Activated CD8-positive, alpha-beta memory T cell treated with anti-CD3 and anti-CD28 coated beads, Interleukin-2, amount 10 ng/mL, durations not matched to agents 7 days and 5 days (primary cell): ENCODE data around the gene HEPACAM2. TPM values are rescaled to one million over a fixed set of nuclear protein-coding genes. Genes with fewer than 3 reads are reported as not detected.

ENCODE experiments used
- ATAC-seq: fragments of 150-1000 bp; cut with Tn5 transposase; one replicate; pipeline ENCODE4 v1.10.0; 2021; ENCODE audit warnings: moderate library complexity
- CTCF ChIA-PET: fragments of 350-600 bp; sonication (Branson Sonifier 250); formaldehyde crosslinking; loops from one replicate; lab custom pipeline; 2021; ENCODE audit warnings: antibody characterized with exemption; lab: Charles Lee
- DNase-seq: peaks from one replicate; pipeline ENCODE4 v3.0.0-alpha.2; 2020
- H3K27ac Mint-ChIP-seq: one replicate; pipeline ENCODE4 v1.8.0; 2021; ENCODE audit warnings: mild to moderate bottlenecking, mixed read lengths
- H3K27me3 Mint-ChIP-seq: one replicate; pipeline ENCODE4 v1.8.0; 2021; ENCODE audit warnings: mixed read lengths
- H3K36me3 Mint-ChIP-seq: one replicate; pipeline ENCODE4 v1.8.0; 2021; ENCODE audit warnings: mild to moderate bottlenecking, mixed read lengths
- H3K4me1 Mint-ChIP-seq: one replicate; pipeline ENCODE4 v1.8.0; 2021; ENCODE audit warnings: mixed read lengths
- H3K4me3 Mint-ChIP-seq: one replicate; pipeline ENCODE4 v1.8.0; 2021; ENCODE audit warnings: mild to moderate bottlenecking, moderate library complexity, mixed read lengths
- H3K9me3 Mint-ChIP-seq: one replicate; pipeline ENCODE4 v1.8.0; 2022; ENCODE audit warnings: low read depth, mixed read lengths
- total RNA-seq, 2 experiments: library from RNA; stranded (reverse); gene quantifications; one replicate each; pipeline ENCODE4 v1.2.3, GENCODE V29; 2021

The HEPACAM2 gene
- total RNA-seq, 2 experiments from 2014 or later: not detected

DNA sequence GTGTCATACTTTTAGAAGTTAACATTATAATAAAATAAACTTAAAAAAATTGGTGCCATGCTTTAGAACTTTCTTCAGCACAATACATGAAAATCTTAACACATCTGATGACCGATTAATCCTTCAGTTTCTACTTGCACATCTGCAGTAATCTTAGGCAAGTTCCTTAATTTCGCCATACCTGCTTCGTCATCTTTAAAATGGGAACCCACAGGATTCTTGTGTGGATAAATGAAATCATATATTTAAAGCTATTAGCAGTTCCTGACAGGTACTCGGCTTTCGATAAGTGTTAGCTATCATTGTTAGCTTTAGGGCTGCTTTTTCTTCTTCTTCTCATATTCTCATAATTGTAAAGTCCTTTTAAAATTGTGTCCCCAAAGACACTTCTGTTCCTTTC lies 5.0 kb upstream of the HEPACAM2 start:
- Mint-ChIP-seq H3K9me3 (no peaks in the 10 kb centered on the region), H3K4me1 (peaks cover 25% of the 10 kb centered on the region), H3K4me3 (peak overlapping the region; percentile 86), H3K27ac (peak overlapping the region; percentile 77), H3K36me3 (no peaks in the 10 kb centered on the region), H3K27me3 (no peaks in the 10 kb centered on the region)
- ATAC-seq (no peak), DNase-seq (no peak)
- CTCF ChIA-PET: interaction anchor here (1.0 to 3.2 kb wide), 6 partner anchors 9 to 1164 kb away, joined by 3 to 12 read pairs (median 4); partner anchors contain the start of genes COL1A2 and GATAD1

DNA sequence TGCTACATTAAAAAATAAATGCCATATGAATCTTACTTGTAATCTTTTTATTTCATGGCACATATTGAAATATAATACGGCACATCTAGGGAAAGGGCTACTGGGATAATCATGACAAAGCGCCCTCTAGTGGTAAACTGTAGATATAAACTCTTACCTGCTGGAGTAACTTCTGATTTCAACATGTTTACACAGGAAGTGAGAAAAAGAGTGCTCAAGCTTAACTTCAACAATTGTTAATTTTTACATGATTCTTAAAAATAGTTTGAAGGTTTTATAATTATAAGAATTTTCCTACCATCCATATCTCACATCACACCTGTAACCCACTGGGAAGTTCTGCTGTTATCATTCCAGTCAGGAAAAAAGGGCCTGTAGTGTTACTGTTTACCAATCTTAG lies 2.0 kb upstream of the HEPACAM2 start:
- Mint-ChIP-seq H3K36me3 (no peaks in the 10 kb centered on the region), H3K27ac (peak overlapping the region; percentile 25), H3K27me3 (peaks cover 7% of the 10 kb centered on the region), H3K9me3 (no peaks in the 10 kb centered on the region), H3K4me3 (no peak overlapping the region), H3K4me1 (peaks cover 20% of the 10 kb centered on the region)
- CTCF ChIA-PET: interaction anchor here (1.0 to 2.1 kb wide), 6 partner anchors 11 to 608 kb away, joined by 3 to 8 read pairs (median 4); no protein-coding TSS in a partner anchor
- DNase-seq: no peak
- no peak for ATAC-seq

DNA sequence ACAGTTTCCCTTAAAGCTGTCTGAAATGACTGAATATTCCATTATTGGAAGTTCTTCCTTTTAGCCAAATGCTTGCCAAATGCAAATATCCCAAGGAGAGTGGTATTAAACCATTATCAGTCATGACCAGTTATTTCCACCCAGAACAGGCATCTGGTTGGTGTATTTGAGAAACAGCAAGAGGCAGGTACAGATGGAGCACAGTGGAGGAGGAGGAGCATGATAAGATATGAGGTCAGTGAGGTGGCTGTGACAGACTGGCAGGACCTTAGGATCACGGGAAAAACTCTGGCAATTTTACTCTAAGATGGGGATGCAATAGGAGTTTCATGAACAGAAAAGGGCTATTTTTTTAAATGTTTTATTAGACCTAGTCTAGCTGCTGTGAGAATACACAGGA lies 6.4 kb downstream of the HEPACAM2 start:
- no peak for ATAC-seq
- CTCF ChIA-PET: no interaction called here

DNA sequence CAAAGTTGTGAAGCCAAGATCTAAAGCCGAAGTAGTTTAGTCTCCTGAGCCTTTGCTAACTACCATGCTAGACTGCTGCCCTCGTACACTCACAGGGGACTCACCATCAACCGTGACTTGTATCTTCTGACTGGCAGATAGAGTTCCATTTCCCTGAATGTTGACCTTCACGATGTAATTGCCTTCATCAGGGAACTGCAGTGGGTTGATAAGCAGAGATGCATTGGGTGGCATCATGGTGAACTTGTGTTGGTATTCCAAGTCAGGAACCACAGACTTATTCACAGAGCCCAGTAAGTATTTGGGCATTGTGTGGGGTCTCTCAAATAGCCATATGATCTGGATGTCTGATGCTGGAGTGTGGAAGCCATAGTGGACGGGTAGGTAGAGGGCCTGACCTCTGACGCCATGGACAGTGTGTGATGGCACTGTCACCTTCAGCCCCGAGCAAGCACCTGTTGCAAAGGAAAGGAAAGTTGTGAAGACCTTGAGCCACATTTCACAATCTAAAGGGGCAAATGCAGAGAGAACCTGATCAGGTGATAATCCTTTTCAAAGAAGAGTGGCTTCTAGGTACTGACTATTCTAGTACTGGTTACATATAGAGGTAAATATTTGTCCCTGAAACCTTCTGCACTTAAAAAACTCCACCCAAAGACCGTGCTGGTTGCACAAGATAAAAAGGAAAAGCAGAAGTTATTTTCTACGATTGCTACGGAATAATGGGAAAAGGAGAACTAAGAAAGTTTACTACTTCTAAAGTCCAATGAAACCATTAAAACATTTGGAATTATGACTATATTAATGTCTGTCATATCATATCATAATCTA lies 7.1 kb downstream of the HEPACAM2 start:
- CTCF ChIA-PET: no interaction called here

More for the DNA sequence above, 6.4 kb downstream of the HEPACAM2 start:
- Mint-ChIP-seq H3K4me1 (no peaks in the 10 kb centered on the region), H3K27ac (no peak overlapping the region), H3K36me3 (no peaks in the 10 kb centered on the region), H3K4me3 (no peak overlapping the region), H3K27me3 (peaks cover 41% of the 10 kb centered on the region), H3K9me3 (no peaks in the 10 kb centered on the region)
- DNase-seq: no peak

DNA sequence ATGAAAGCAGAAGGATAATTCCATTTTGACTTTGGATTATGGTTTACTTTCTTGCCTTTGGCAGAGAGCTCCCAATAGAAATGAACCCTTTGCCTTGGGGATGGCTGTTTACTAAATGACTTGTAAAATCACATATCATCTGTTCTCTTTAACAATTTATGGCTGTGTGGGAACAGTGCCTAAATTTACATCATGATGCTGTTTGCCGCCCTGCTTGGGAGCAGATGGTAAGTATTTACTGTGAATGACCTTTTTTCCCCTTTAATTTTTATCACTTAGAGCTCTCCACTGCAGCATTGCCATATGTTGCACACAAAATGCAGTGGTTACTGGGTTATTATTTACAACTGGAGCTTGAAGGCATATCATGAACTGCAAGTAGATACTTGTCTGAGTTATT lies 13.4 kb downstream of the HEPACAM2 start:
- Mint-ChIP-seq H3K36me3 (no peaks in the 10 kb centered on the region), H3K4me1 (no peaks in the 10 kb centered on the region), H3K27me3 (peaks cover 77% of the 10 kb centered on the region), H3K4me3 (no peak overlapping the region), H3K9me3 (no peaks in the 10 kb centered on the region), H3K27ac (no peak overlapping the region)
- no peak for ATAC-seq
- DNase-seq: no peak
- CTCF ChIA-PET: interaction anchor here (1.0 kb wide), 1 partner anchor 14 kb away, joined by 3 read pairs; no protein-coding TSS in a partner anchor

More for the DNA sequence above, 7.1 kb downstream of the HEPACAM2 start:
- Mint-ChIP-seq H3K4me1 (no peaks in the 10 kb centered on the region), H3K27me3 (peaks cover 45% of the 10 kb centered on the region), H3K27ac (no peak overlapping the region), H3K4me3 (no peak overlapping the region), H3K36me3 (no peaks in the 10 kb centered on the region), H3K9me3 (no peaks in the 10 kb centered on the region)
- ATAC-seq: no peak
- no peak for DNase-seq

DNA sequence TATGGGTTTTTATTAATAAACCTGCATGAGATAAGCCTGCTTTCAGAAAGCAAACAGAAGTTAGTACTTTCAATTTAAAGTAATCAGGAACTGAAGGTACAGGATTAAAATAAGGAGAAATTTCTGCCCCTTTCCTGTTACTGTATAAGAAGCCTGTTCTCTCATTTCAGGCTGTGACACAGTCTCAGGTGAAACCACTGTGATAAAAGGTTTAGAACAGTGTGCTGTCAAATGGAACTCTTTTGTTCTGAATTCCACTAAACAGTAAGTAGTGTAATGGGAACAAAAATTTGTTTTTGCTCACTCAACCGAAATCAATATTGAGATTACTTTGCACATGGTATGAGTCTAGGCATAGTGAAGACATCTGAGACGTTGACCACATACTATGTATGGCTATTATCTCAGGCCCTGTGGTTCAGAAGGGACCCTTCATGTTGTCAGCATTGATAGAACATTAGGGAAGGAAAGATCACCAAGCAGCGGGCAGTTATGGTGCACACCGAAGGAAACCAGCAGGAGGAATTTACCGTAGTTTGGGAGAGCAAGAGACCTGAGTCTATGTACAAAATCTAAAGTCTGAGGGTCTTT lies 14.9 kb downstream of the HEPACAM2 start:
- CTCF ChIA-PET: no interaction called here

DNA sequence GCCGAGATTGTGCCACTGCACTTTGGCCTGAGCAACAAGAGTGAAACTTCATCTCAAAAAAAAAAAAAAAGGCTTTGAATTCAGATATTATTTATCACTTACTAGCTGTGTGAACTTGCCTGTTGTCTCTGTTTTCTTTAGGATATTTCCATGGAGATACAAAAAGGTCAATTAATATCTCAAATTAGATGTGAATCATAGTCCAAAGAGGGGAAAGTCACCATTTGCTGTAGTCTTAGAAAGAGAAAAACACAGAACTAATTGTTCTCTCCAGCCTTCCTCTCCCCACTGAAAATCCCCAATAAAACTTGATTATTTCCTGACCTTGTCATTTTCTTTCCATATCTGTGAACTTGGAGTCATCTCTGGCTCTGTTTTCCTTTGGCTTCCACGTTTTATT lies 21.2 kb downstream of the HEPACAM2 start:
- no peak for ATAC-seq
- H3K27me3 Mint-ChIP-seq: peaks cover 66% of the 10 kb centered on the region
- H3K9me3 Mint-ChIP-seq: no peaks in the 10 kb centered on the region
- H3K27ac Mint-ChIP-seq: no peak overlapping the region
- no peaks in the 10 kb centered on the region for H3K36me3 Mint-ChIP-seq
- H3K4me3 Mint-ChIP-seq: no peak overlapping the region
- H3K4me1 Mint-ChIP-seq: no peaks in the 10 kb centered on the region
- CTCF ChIA-PET: no interaction called here
- no peak for DNase-seq

More for the DNA sequence above, 14.9 kb downstream of the HEPACAM2 start:
- no peaks in the 10 kb centered on the region for H3K4me1 Mint-ChIP-seq
- H3K27ac Mint-ChIP-seq: no peak overlapping the region
- no peak overlapping the region for H3K4me3 Mint-ChIP-seq
- H3K27me3 Mint-ChIP-seq: peaks cover 78% of the 10 kb centered on the region
- H3K36me3 Mint-ChIP-seq: no peaks in the 10 kb centered on the region
- DNase-seq: no peak
- ATAC-seq: no peak
- H3K9me3 Mint-ChIP-seq: no peaks in the 10 kb centered on the region

DNA sequence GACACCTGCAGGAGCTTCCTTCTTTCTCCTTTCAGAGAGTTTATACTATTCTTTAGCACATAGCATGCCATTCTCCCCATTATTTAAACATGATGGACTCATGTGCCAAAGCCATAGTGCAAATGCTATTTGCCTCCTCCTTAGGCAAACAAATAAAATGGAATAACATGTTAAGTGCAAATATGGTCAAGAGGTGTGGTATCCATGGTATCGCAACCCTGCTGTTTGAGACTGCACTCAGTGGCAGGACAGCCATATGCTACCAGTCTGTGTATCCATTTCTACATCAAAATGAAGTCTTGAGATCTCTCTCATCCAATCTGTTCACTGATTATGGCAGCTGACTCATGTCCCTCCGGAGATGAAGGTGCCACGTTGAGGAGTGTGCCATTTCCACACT lies 22.8 kb downstream of the HEPACAM2 start:
- no peak for ATAC-seq
- DNase-seq: no peak
- H3K27me3 Mint-ChIP-seq: peaks cover 68% of the 10 kb centered on the region
- no peaks in the 10 kb centered on the region for H3K4me1 Mint-ChIP-seq
- H3K4me3 Mint-ChIP-seq: no peak overlapping the region
- no peaks in the 10 kb centered on the region for H3K9me3 Mint-ChIP-seq
- no peak overlapping the region for H3K27ac Mint-ChIP-seq
- CTCF ChIA-PET: no interaction called here
- H3K36me3 Mint-ChIP-seq: no peaks in the 10 kb centered on the region

DNA sequence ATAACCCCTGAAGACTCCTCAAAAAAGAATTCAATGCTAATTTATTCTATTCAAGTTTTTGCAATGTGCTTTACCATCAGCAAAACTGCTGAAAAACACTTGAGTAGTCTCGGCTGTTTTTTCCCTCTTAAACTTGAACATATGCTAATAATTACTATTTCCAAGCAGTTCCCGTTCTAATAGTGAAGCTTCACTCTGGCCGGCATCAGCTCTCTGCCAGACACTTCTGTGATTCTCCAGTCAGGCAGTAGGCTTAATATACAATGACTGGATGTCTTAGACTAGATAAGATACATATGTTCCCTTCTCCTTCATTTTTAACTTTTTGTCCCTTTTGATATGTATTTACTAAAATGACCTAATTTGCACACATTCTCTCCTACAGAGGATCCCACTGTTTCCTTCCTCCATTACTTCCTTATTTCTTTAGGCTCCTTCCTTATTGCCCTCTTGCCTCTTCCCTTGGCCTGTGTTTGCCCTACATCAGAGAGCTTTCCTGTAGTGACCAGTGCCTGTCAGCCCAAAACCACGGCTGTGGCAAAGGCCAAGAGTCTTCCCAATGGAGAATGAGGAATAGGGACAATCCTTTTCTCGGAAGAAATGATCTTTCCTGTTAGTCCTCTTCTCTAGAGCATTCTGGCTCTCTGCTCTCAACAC lies 23.5 kb downstream of the HEPACAM2 start:
- CTCF ChIA-PET: no interaction called here
- Mint-ChIP-seq H3K4me3 (no peak overlapping the region), H3K9me3 (no peaks in the 10 kb centered on the region), H3K27ac (no peak overlapping the region), H3K36me3 (no peaks in the 10 kb centered on the region), H3K27me3 (peaks cover 64% of the 10 kb centered on the region), H3K4me1 (no peaks in the 10 kb centered on the region)
- DNase-seq: no peak
- ATAC-seq: no peak

DNA sequence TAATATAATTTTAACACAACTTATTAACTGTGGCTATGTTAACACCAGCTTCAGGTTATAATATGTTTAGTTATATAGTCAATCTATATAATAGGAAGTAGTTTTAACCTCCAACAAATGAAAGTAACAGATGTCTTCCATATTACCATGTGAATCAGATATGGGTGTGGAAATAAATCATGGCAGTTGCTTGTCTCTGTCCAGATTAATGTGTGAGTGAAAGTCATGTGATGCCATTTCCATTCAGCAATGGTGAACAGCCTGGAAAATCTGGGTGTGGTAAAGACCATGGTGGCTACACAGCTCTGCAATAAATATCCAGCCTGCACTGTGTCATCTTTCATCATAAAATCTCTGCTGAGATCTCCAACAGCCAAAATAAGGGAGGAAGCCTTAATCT lies 27.8 kb downstream of the HEPACAM2 start:
- CTCF ChIA-PET: no interaction called here

DNA sequence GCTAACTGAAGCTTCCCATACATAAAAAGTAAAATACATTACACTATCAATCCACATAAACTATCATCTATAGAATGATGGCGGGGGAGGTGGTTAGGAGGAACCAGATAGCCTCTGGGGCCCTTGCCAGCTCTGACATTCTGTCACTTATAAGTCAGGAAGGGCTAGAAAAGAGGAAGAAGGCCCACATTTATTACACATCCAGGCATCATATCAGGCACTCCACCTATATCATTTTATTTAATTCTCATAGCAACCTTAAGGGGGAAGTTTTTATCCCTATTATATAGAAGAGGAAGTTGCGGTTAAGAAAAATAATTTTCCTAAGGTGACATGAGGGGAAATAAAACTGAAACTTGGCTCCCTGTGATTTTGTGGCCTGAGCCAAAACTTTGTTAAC lies 29.9 kb downstream of the HEPACAM2 start:
- H3K36me3 Mint-ChIP-seq: no peaks in the 10 kb centered on the region
- H3K27me3 Mint-ChIP-seq: peaks cover 56% of the 10 kb centered on the region
- no peaks in the 10 kb centered on the region for H3K4me1 Mint-ChIP-seq
- ATAC-seq: no peak
- H3K4me3 Mint-ChIP-seq: no peak overlapping the region
- no peak overlapping the region for H3K27ac Mint-ChIP-seq
- CTCF ChIA-PET: interaction anchor here (1.4 kb wide), 1 partner anchor 11 kb away, joined by 3 read pairs; no protein-coding TSS in a partner anchor
- DNase-seq: no peak
- H3K9me3 Mint-ChIP-seq: no peaks in the 10 kb centered on the region

More for the DNA sequence above, 27.8 kb downstream of the HEPACAM2 start:
- no peak overlapping the region for H3K4me3 Mint-ChIP-seq
- H3K27ac Mint-ChIP-seq: no peak overlapping the region
- no peaks in the 10 kb centered on the region for H3K36me3 Mint-ChIP-seq
- DNase-seq (no peak), ATAC-seq (no peak)
- H3K9me3 Mint-ChIP-seq: no peaks in the 10 kb centered on the region
- H3K4me1 Mint-ChIP-seq: no peaks in the 10 kb centered on the region
- H3K27me3 Mint-ChIP-seq: peaks cover 53% of the 10 kb centered on the region

DNA sequence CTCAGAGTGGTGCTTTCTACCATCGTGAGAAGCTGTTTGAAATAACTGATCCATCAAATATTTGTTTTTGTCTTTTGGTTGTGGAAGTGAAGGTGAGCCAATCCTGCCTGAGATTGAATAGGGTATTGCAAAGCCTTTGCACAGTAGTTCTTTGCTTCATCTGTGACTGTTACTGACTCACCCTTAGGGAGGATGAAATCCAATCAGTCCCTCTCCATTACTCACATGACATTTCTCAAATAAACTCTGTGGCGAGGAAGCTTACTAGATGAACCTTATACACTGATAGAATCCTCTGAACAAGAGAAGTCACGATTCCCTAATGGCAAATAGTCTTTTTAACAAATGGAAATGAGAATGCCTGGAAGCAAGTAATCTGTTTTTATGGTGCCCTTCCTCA lies 31.9 kb downstream of the HEPACAM2 start:
- H3K9me3 Mint-ChIP-seq: no peaks in the 10 kb centered on the region
- no peaks in the 10 kb centered on the region for H3K4me1 Mint-ChIP-seq
- H3K27ac Mint-ChIP-seq: no peak overlapping the region
- CTCF ChIA-PET: interaction anchor here (1.4 kb wide), 1 partner anchor 30 kb away, joined by 3 read pairs; no protein-coding TSS in a partner anchor
- no peaks in the 10 kb centered on the region for H3K36me3 Mint-ChIP-seq
- ATAC-seq: no peak
- peaks cover 56% of the 10 kb centered on the region for H3K27me3 Mint-ChIP-seq
- no peak overlapping the region for H3K4me3 Mint-ChIP-seq
- DNase-seq: no peak

DNA sequence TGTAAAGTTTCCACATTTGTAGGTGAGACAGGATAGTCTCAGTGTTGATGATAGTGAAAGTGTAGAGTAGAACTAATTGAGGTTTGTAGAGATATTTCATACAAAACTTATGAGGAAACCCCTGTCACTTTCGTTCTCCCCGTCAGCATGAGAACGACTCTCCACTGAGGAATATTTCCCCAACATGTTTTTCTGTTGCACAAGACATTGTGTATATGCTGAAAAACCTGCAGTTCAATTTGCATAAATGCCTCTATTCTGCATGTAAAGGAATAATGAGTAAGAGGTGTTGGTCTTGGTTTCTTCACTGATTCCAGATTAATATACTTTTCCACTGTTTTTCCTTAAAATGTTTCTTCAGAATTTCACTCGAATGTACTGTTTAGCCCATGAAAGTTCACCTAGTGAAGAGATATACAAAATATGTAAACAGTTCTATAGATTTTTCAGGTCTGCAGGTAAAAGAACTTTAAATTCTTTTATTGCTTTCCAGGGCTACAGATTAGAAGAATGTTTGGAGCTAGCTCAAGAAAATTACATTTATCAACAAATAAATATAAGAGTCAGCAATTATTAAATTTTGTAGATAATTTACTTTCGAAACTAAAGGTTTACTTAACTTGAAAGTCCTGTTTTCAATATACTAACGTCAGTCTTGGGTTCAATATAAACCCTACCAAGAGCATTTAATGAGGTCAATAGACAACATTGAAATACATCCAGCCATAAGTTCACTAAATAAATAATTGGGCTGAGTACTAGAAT lies 37.2 kb downstream of the HEPACAM2 start:
- Mint-ChIP-seq H3K9me3 (no peaks in the 10 kb centered on the region), H3K36me3 (no peaks in the 10 kb centered on the region), H3K27me3 (peaks cover 60% of the 10 kb centered on the region), H3K4me3 (no peak overlapping the region), H3K4me1 (peaks cover 5% of the 10 kb centered on the region), H3K27ac (no peak overlapping the region)
- DNase-seq (no peak), ATAC-seq (no peak)
- CTCF ChIA-PET: no interaction called here
